HG03159 (cell line): ENCODE data around the gene YWHAH.

ENCODE experiments used
- ATAC-seq: cut with Tn5 transposase; IDR thresholded peaks from one replicate; pipeline ENCODE4 v1.9.1; 2021; ENCODE audit warnings: mild to moderate bottlenecking, moderate library complexity; ENCODE audit not compliant: unreplicated experiment

Gene YWHAH

DNA sequence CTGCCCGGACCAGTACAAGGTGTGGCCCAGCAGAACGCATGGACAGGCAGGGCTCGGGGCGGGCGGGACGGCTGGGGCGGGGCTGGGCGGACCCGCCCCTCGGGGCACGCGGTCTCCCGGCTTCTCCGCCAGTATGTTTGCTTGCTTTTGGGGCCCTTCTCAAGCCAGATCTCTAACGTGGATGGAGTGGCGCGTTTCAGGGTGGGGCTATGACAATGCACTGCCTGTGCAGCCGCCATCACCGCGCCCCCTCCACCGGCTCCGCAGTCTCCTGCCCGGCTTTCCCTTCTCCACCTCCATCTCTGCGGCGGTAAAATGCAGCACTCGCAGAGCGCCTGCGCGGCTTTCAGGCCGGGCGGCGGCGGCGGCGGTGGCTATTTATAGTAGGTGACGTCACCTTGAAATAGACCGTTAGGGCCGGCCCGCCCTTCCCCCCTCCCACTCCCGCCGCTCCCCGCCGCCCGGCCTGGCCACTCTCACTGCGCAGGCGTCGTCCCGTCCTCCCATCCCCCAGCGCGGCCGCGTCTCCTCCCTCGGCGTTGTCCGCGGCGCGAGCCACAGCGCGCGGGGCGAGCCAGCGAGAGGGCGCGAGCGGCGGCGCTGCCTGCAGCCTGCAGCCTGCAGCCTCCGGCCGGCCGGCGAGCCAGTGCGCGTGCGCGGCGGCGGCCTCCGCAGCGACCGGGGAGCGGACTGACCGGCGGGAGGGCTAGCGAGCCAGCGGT, at the start of gene YWHAH:
YWHAH (plus strand) TSS at position 558 of the 722 bp plus-strand sequence. CDS start 199 bp downstream, outside the sequence.
- peak; percentile 58 for ATAC-seq

DNA sequence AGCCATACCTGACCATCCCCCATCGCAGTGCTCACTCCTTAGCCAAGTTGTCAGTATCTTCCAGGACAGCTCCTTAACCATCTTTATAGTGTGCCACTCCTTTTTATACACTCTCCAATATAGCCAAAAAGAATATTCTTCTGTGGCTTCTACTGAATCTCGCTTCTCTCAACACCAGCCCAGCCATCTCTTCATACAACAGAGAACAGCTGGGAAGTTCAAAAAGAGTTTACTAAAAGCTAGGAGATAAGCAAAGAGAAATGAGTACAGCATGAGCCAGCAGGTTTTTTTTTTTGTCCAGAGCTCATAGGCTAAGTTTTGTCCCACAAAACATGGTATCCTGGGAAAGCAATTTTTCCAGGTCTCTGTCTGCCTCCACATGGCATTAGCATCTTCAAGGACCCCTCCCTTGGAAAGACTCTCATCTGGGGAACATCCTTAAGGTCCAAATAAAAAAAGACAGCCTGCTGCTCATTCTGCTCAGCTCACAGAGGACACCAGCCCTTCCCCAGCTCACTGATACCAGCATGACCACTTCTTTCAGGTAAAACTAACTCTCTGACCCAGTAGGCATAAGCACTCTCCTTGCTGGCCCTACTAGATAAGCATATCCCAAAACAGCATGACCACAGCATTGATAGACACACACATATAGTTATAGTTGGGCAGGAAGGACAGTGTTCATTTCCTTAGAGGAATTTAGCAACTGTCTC, 48.8 kb upstream of the YWHAH start:
- no peak for ATAC-seq

DNA sequence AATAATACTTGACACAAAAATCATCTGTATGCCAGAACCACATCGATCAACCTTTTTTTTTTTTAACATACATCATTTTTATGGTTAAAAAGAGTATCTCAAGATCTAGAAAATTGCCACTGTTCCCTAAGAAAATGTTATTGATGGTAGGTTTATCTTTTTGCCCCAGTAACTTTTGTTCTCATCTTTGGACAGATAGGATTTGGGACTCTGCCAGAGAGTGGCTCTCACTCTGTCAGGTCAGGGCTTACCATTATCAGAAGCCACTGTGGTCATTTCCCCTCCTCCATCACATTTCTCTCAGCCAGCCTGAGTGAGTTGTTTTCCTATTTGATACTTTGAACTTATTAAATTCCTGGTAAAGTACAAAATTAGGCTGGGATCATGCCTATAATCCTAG, 47.9 kb upstream of the YWHAH start:
- ATAC-seq, result no peak

DNA sequence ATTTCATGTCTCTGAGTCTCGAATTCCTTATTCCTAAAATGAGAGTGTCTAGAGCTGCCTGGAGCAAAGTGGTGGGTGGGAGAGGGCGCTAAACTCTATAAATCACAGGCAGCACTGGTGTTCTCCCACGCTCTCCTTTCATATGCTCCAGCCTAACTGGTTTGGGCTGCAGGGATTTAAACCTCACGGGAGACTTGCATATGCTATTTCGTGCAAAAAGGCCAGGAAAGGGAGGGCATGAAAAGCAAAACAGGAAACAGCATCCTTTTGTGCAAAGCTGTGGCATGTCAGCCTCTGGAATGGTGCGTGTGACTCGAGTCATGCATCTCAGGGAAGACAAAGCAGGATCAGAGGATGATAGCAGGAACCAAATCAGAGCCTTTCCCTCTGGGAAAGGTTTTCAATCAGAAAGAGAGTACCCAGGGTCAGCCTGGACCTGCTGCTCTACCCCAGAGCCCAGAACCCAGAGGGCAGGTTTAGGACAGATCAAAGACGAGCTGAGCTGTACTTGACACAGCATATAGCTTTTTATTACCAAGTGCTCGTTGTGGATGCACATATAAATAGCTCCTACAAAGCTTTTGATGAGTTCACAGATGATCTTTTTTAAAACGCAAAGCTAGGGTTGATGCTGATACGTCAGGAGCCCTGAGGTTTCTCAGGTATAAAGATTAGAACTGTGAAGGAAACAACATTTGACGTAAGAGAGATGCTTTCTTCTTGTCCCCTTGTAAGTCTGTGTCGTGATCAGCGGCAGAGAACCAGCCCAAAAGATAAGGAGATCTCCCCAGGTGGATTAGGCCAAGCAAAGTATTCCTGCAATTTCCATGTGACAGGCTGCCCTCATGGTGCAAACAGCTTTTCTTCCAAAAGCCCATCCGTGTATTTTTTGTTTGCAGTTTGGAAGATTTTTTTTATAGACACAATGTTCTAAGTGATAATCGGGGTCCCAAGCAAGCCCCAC, 46.2 kb upstream of the YWHAH start:
- ATAC-seq, result no peak

DNA sequence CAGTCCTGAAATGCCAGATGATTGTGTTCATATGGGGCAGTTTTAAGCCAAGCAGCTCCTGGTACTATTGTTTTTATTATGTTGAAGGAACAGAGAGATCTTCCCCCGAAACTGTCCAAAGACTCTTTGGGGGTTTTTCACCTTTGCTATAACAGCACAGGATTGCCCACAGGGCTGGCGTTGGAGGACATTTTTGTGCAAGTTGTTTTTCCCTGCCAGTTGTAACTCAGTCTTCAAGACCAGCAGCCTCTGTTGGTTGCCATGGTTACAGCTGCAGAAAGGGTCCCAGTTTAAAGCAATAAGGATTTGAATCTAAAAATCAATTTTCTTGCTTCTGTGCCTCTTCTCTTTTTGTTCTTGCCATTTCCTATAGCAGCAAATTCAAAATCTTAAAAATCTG, 45.4 kb upstream of the YWHAH start:
- ATAC-seq, result no peak

DNA sequence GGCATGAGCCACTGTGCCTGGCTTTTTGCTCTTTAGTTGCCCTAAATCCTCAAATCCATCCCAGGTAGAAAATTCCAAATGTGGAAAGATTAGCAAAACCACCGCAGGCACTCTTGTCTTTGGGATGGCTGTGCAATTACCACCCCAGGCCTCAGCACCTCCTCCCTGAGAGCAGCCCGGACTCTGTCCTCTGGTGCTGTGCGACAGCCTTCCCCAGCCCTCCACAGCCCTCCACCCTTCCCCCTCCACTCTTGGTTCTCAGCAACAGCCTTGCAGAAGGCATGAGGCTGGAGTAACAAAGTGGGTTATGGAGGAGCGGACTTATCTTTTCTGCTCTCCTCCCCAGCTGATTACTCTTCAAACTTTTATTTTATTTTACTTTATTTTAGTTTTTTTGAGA, 44.7 kb upstream of the YWHAH start:
- no peak for ATAC-seq

DNA sequence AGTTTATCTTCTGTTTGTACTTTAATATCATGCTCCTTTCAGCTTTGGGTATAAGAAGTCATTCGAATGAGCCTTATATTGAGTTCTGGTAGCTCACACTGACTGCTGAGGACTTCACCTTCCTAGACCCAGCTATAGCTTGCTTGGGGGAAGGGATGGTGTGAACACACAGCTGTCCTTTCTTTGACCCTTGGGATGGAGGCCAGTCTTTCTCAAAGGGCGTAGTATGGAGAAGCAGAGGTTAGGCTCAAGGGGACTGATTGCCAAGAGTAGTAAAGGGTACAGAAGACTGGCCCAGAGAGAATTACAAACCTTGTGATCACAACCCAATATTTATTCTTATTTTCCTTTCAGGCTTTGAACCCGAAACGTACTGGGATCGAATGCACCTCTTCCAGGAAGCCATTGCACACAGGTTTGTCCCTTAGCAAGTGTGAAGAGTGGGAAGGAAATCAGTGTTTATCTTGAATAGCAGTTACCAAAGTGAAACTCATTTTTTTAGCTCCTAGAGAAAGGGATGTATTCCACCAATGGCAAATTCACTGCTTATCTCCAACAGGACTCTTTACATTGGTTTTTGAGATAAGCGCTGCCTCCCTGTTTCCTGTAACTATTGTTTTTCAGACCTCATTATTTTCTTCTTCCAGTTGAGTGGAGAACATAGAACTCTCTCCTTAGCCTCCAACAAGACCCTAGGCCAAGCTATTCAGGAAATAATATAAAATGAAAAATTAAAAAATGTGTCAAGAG, 42.8 kb upstream of the YWHAH start:
- ATAC-seq, result no peak

DNA sequence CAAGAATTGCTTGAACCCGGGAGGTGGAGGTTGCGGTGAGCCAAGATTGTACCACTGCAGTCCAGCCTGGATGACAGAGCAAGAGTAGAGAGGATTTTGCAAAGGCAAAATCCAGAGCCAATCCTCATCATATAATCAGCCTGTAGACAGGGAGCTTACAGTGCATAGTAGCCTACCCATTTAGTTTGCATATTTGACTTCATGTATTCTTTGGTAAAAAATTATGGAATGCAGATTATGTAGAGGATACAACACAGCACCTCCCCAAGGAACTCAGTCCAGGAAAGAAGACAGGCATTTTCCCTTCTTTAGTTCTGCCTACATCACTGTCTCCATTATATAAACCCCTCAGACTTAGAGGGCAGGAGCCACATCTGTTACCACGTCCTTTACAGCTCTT, 39.7 kb upstream of the YWHAH start:
- no peak for ATAC-seq

DNA sequence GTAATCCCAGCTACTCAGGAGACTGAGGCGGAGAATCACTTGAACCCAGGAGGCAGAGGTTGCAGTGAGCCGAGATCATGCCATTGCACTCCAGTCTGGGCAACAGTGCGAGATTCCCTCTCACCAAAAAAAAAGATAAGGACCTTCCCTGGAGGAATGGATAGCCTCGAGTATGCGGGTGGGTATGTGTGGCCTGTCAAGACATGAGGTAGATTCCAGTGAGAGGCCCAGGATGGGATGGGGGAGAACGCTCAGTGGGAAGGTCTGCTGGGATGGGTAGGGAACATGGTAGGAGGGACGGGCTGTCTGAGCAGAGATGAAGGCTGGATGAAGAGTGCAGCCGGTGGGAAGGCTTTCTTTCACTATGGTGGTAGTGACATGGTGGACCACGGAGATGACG, 39.0 kb upstream of the YWHAH start:
- no peak for ATAC-seq

DNA sequence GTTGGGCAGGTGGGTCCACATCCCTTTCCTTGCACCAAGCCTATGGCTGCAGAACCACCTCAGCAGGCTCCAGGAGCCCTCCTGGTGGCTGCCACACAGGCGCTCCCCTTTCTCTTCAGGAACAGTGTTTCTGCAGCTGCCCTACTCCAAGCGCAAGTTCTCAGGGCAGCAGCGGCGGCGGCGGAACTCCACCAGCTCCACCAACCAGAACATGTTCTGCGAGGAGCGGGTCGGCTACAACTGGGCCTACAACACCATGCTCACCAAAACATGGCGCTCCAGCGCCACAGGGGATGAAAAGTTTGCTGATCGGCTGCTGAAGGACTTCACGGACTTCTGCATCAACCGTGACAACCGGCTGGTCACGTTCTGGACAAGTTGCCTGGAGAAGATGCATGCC, 38.2 kb upstream of the YWHAH start:
- ATAC-seq, result no peak

DNA sequence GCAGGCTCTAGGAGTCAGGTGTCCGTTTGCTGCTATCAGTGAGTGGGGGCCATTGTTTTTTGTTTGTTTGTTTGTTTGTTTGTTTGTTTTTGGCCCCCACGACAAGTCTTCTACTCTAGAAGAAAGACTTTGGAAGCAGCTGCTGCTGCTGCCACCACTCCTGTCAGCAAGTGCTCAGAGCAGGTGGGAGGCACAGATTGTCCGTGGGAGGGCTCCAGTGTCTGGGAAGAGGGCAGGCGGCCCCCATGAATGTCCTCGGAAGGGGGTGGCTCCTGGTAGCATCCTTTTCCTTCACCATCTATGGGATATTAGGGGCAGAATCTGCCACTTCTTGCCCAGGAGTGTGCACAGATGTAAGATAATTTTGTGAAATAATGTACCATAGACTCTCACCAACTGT, 37.8 kb upstream of the YWHAH start:
- no peak for ATAC-seq

DNA sequence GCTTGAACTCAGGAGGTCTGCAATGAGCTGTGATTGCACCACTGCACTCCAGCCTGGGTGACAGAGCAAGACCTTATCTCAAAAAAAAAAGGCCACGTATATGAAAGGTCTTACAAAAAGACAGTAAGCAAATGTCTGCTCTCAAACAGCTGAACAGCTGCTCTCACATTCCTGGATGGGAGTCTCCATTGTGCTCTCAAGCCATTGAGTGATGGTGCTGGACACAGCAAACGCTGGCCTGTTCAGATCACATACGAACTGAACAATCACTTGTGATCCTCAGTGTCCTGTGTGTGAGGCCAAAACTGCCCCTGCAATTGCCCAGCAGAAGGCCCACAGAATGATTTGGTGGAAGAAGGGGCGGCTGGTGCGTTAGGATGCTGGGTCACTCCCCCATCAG, 34.4 kb upstream of the YWHAH start:
- no peak for ATAC-seq

DNA sequence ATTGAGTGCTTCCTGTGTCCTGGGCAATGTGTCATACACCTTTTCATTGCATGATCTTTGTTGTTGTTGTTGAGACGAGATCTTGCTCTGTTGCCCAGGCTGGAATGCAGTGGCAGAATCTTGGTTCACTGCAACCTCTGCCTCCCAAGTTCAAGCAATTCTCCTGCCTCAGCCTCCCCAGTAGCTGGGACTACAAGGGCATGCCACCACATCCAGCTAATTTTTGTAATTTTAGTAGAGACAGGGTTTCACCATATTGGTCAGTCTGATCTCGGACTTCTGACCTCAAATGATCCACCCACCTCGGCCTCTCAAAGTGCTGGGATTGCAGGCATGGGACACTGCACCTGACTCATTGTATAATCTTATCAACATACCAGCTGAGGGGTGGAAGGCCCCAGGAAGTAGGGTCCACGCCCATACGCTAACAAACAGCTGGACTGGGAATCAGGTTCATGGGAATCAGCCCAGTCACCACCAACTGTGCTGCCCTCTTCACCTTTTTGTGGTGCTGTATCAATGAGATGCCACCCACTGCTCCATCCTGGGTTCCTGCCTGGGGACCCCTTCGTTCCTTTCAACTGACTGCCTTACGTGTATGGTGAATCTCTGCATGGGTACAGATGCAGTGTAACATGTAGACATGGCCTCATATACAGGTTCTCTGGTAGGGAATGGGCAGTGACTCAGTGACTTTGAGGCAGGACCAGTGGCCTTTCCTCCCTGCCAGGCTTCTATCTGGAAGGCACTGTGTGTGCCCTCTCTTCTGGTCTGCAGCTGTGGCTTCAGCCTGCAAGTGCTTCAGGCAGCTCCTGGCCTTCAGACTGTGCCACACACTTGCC, 32.5 kb upstream of the YWHAH start:
- ATAC-seq, result no peak

DNA sequence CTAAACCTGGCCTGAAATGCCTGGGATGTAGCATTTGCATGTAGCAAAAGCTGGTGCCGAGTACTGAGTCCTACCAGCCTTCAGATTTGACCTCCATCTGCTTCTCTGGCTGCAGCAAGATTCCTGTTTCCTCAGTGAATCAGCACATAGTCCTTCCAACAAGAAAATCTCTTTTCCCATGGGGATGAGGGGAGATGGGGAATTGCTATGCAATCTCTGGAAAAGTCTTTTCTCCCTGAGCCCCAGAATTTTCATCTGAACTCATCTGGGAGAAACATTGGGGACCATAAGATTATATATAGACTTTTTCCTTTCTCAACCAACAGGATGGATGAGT, 32.0 kb upstream of the YWHAH start:
- ATAC-seq, result no peak

DNA sequence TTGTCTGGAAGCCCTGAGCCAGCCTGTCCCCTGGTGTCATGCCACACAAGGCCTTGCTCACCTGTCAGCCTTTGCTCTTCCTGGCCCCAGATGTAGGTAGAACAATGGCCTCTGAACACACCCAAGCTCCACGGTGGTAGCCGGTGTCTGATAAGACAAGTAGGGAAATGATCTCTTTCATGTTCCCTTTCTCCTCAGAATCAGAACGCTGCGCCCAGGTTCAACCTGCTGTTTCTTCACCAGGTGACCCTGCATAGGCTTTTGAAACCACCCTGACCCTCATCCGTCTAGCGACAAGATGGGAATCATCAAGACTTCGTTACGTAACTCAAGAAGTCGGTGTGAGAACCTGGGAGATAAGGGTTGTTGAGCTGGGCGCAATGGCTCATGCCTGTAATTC, 28.7 kb upstream of the YWHAH start:
- ATAC-seq, result no peak

DNA sequence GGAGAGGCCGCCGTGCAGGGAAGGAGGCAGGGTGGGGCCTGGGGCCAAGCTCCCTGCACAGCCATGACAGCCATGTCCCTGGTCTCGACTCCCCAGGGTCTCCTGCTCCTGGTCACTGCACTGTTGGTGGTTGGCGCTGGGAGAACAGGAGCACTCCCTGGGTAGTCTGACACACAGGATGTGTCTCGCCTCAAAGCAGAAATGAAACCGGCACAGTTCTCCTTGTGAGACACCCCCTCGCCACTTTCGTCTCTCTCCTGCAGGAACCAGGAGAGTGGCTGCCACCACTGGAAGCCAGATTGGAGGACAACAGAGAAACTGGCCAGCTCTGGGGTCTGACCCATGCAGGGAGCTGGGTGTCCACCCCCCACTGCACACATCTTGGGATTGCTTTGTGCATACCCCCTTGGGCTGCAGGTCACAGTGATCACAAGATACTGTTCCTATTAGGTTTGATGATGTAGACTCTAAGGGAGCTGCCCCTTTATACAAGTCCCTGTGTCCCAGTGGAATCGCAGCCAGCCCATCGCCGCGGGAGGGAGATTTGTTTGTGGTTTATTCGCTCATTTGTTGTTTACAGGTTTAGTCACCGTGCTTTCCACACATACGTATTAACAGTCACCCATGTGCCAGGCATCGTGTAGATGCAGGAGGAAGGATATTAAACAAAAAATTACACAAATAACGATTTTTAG, 27.0 kb upstream of the YWHAH start:
- ATAC-seq, result no peak

DNA sequence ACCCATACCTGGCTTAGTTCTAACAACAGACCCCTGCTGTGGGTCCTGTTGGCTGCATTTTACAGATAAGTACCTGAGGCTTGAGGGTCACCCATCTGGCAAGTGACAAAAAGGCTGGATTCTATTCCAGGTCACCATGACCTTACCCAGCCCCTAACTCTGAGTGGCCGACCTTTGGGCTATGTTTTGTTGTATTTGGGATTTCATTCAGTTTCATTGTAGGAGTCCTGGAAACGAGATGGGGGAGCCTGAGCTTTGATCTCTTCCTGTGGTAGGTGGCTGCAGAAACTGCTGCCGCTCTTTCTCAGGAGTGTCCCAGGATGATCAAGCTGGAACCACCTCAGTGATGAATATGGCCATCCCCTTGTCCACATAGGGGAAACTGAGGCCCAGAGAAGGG, 24.6 kb upstream of the YWHAH start:
- ATAC-seq, result no peak

DNA sequence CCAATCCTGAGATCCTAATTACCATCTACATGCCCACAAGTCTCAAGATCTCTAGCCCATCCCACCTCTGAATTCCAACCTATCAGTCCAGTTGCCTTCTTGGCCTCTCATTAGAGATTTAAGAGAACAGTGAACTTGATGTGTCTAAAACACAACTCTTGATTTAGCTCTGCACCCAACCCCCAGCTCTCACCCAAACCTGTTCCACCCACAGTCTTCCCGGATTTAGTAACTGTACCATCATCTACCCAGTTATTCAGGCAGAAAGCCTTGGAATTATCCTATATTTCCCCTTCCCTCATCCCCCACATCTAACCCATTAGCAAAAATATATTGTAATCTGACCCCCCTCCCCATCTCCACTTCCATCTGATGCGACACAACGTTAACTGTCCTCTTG, 24.0 kb upstream of the YWHAH start:
- no peak for ATAC-seq

DNA sequence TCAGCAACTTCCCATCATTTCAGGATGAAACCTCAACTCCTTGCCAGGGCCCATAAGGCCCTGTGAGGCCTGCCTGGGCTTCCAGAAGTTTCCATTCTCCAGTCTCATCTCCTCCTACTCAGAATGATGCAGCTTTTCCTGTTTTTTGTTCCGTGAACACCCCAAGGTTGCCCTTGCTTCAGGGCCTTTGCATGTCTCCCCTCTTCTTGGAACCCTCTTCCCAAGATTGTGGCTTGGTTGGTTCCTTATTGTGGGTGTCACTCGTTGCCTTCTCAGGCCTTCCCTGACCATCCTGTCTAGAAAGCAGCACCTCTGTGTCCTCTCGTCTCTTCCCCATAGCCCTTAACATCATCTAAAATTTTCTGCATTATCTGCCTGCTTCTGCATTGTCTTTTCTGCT, 23.2 kb upstream of the YWHAH start:
- no peak for ATAC-seq
